HEK293 (cell line): Measurements from ENCODE around the gene INHA.

Experiments
- CTCF ChIA-PET: fragments of 350-600 bp; formaldehyde crosslinking; extraction: SDS; loops from one replicate; lab custom pipeline; 2021; ENCODE audit warnings: antibody characterized with exemption; lab: Yijun Ruan, JAX
- POLR2A ChIA-PET: fragments of 300-600 bp; formaldehyde crosslinking; extraction: SDS; loops from one replicate; lab custom pipeline; 2020; ENCODE audit warnings: antibody characterized with exemption, inconsistent platforms; lab: Yijun Ruan, JAX
- H3K27ac ChIP-seq: fragments of 200-500 bp; sonication (Bioruptor generic); 2 replicates; pipeline ENCODE4 v1.5.1; 2014; ENCODE audit warnings: low read depth, low read length, control low read depth, inconsistent platforms; ENCODE audit errors: extremely low read depth
- H3K36me3 ChIP-seq, 2 experiments: fragments of 200-500 bp in 1 of 2; sonication (Bioruptor generic) in 1 of 2; 1 replicate in 1 of 2; 2 replicates in 1 of 2; pipeline ENCODE4 v1.5.1; 2014 to 2017; ENCODE audit warnings: inconsistent platforms in 2 of 2, low read length in 2 of 2; ENCODE audit not compliant: control insufficient read depth in 2 of 2, insufficient read depth in 1 of 2
- H3K4me1 ChIP-seq: fragments of 200-500 bp; sonication (Bioruptor generic); 2 replicates; pipeline ENCODE4 v1.5.1; 2014; ENCODE audit warnings: mild to moderate bottlenecking, low read length, inconsistent platforms; ENCODE audit not compliant: control insufficient read depth, insufficient read depth
- H3K4me3 ChIP-seq: 2 replicates; pipeline ENCODE4 v1.5.1; 2011; ENCODE audit warnings: low read depth, mild to moderate bottlenecking, control low read depth, low read length, moderate library complexity
- H3K9me3 ChIP-seq: fragments of 200-500 bp; sonication (Bioruptor generic); 2 replicates; pipeline ENCODE4 v1.5.1; 2014; ENCODE audit warnings: low read depth, low read length, inconsistent platforms; ENCODE audit not compliant: control insufficient read depth, insufficient read depth
- HIC1 ChIP-seq: fragments of 450-650 bp; formaldehyde crosslinking; IDR thresholded peaks from 2 replicates; pipeline ENCODE4 v1.5.1; 2016; ENCODE audit warnings: missing biosample characterization, missing genetic modification characterization
- OSR2 ChIP-seq: fragments of 450-650 bp; formaldehyde crosslinking; IDR thresholded peaks from 2 replicates; pipeline ENCODE4 v1.5.1; 2016; ENCODE audit warnings: missing biosample characterization, missing genetic modification characterization
- PBX3 ChIP-seq: sonication (generic); formaldehyde crosslinking; IDR thresholded peaks from 2 replicates; pipeline ENCODE4 v1.8.1; 2022; ENCODE audit warnings: mild to moderate bottlenecking, moderate library complexity, missing genetic modification reagents
- PRDM4 ChIP-seq: fragments of 450-650 bp; formaldehyde crosslinking; IDR thresholded peaks from 2 replicates; pipeline ENCODE4 v1.5.1; 2017; ENCODE audit warnings: missing biosample characterization, missing genetic modification characterization
- SP2 ChIP-seq: fragments of 450-650 bp; formaldehyde crosslinking; IDR thresholded peaks from 2 replicates; pipeline ENCODE4 v1.5.1; 2016; ENCODE audit warnings: missing biosample characterization, missing genetic modification characterization
- WT1 ChIP-seq: fragments of 450-650 bp; formaldehyde crosslinking; IDR thresholded peaks from 2 replicates; pipeline ENCODE4 v1.5.1; 2016; ENCODE audit warnings: missing biosample characterization, missing genetic modification characterization
- ZBTB10 ChIP-seq: fragments of 450-650 bp; formaldehyde crosslinking; IDR thresholded peaks from 2 replicates; pipeline ENCODE4 v1.5.1; 2016; ENCODE audit warnings: missing biosample characterization, missing genetic modification characterization
- ZIC2 ChIP-seq: fragments of 450-650 bp; formaldehyde crosslinking; IDR thresholded peaks from 2 replicates; pipeline ENCODE4 v1.5.1; 2016; ENCODE audit warnings: missing biosample characterization, missing genetic modification characterization
- ZNF10 ChIP-seq: fragments of 450-650 bp; formaldehyde crosslinking; IDR thresholded peaks from 2 replicates; pipeline ENCODE4 v1.5.1; 2017; ENCODE audit warnings: missing biosample characterization, missing genetic modification characterization
- ZNF132 ChIP-seq: fragments of 450-650 bp; formaldehyde crosslinking; IDR thresholded peaks from 2 replicates; pipeline ENCODE4 v1.5.1; 2017; ENCODE audit warnings: missing biosample characterization, missing genetic modification characterization, borderline replicate concordance
- ZNF23 ChIP-seq: fragments of 450-650 bp; formaldehyde crosslinking; IDR thresholded peaks from 2 replicates; pipeline ENCODE4 v1.5.1; 2016; ENCODE audit warnings: missing biosample characterization, missing genetic modification characterization, borderline replicate concordance
- ZNF324 ChIP-seq: fragments of 450-650 bp; formaldehyde crosslinking; IDR thresholded peaks from 2 replicates; pipeline ENCODE4 v1.5.1; 2016; ENCODE audit warnings: missing biosample characterization, missing genetic modification characterization
- ZNF423 ChIP-seq: fragments of 450-650 bp; formaldehyde crosslinking; IDR thresholded peaks from 2 replicates; pipeline ENCODE4 v1.5.1; 2016; ENCODE audit warnings: missing biosample characterization, missing genetic modification characterization
- ZNF426 ChIP-seq: fragments of 450-650 bp; formaldehyde crosslinking; IDR thresholded peaks from 2 replicates; pipeline ENCODE4 v1.5.1; 2017; ENCODE audit warnings: missing biosample characterization, missing genetic modification characterization, mild to moderate bottlenecking, inconsistent platforms, moderate library complexity
- ZNF501 ChIP-seq: fragments of 450-650 bp; formaldehyde crosslinking; IDR thresholded peaks from 2 replicates; pipeline ENCODE4 v1.5.1; 2016; ENCODE audit warnings: missing biosample characterization, missing genetic modification characterization
- ZNF692 ChIP-seq: fragments of 450-650 bp; formaldehyde crosslinking; IDR thresholded peaks from 2 replicates; pipeline ENCODE4 v1.5.1; 2016; ENCODE audit warnings: missing biosample characterization, missing genetic modification characterization
- ZNF76 ChIP-seq: fragments of 450-650 bp; formaldehyde crosslinking; IDR thresholded peaks from 2 replicates; pipeline ENCODE4; 2016; ENCODE audit warnings: low read depth, missing biosample characterization, missing genetic modification characterization, borderline replicate concordance
- ZSCAN18 ChIP-seq: fragments of 450-650 bp; formaldehyde crosslinking; IDR thresholded peaks from 2 replicates; pipeline ENCODE4 v1.5.1; 2016; ENCODE audit warnings: missing biosample characterization, missing genetic modification characterization

INHA gene

GRCh38 chr2:219542931-219543595, 29.0 kb upstream of the INHA start (continued):
- TF ChIP-seq ZNF10 (tag by site-specific recombination): 0 out of 2 replicates have a peak, but pooled peaks have one; percentile 48
- no peak for TF ChIP-seq PRDM4 (tag by site-specific recombination)
- 0 out of 2 replicates have a peak, but pooled peaks have one; percentile 44 for TF ChIP-seq HIC1 (tag by site-specific recombination)
- TF ChIP-seq ZNF76: 0 out of 2 replicates have a peak, but pooled peaks have one; percentile 19

- H3K9me3 ChIP-seq: no peaks in the 10 kb centered on the region
- H3K27ac ChIP-seq: peak within 1 kb of the TSS; percentile 73; the same call in 1 of the 2 replicates
- H3K4me1 ChIP-seq: no peaks in the 10 kb centered on the region
- ChIA-PET CTCF (interaction anchor here (0.6 to 7.2 kb wide), 6 partner anchors 14 to 1549 kb away, joined by 3 to 112 read pairs (median 8); no protein-coding TSS in a partner anchor), POLR2A (interaction anchor here (0.7 to 2.1 kb wide), 9 partner anchors 9 to 337 kb away, joined by 3 to 18 read pairs (median 5); partner anchors contain the start of genes DNPEP, GMPPA, OBSL1 and STK11IP)
- H3K4me3 ChIP-seq: peak within 1 kb of the TSS; percentile 69
- peaks cover 0 to 30% of the 10 kb centered on the region in 2 experiments; a peak in 1 of 3 replicates for H3K36me3 ChIP-seq
- TF ChIP-seq ZNF426: no peak
- no peak for TF ChIP-seq ZNF132
- TF ChIP-seq ZNF501 (tag by site-specific recombination): 0 out of 2 replicates have a peak, but pooled peaks have one; percentile 37
- peak; percentile 25; the same call in 1 of the 2 replicates for TF ChIP-seq ZNF692 (tag by site-specific recombination)
- 0 out of 2 replicates have a peak, but pooled peaks have one; percentile 31 for TF ChIP-seq ZBTB10 (tag by site-specific recombination)
- peak; percentile 48; the same call in 1 of the 2 replicates for TF ChIP-seq ZNF423 (tag by site-specific recombination)
- TF ChIP-seq ZNF23: no peak
- TF ChIP-seq HIC1 (tag by site-specific recombination): peak; percentile 52; the same call in 1 of the 2 replicates
- TF ChIP-seq PBX3 (CRISPR knock-in tag): peak; percentile 75; the same call in 1 of the 2 replicates
- TF ChIP-seq SP2 (tag by site-specific recombination): peak; percentile 91
- TF ChIP-seq ZIC2: peak; percentile 44
- TF ChIP-seq WT1: peak; percentile 53; the same call in 1 of the 2 replicates
- TF ChIP-seq ZSCAN18: no peak
- TF ChIP-seq OSR2 (tag by site-specific recombination): peak; percentile 53; the same call in 1 of the 2 replicates
- TF ChIP-seq ZNF324 (tag by site-specific recombination): peak; percentile 32; the same call in 1 of the 2 replicates
Measured at GRCh38 chr2:219543596-219544358, 28.3 kb upstream of the INHA start, which contains the start of the genes CHPF and TMEM198. Gene CHPF (minus strand): TSS chr2:219543809. CDS start chr2:219543538, 271 bp downstream. Gene TMEM198 (plus strand): TSS chr2:219544028. CDS start chr2:219544728, 700 bp downstream.
